Spleen (tissue), 11 donors: Measurements from ENCODE around the gene WDFY2. TPM values are rescaled to one million over a fixed set of nuclear protein-coding genes. Genes with fewer than 3 reads are reported as not detected.

Experiments used
- DNase-seq: peaks from one replicate; pipeline ENCODE4 v3.0.0-alpha.2; 2020
- H3K27ac ChIP-seq, 8 donors: fragments of 200-600 bp; sonication (generic) in 7 of 8; 1 replicate in 4 of 8; 2 replicates in 4 of 8; pipeline versions ENCODE4 v1.5.0 to v1.8.0; 2016 to 2021; ENCODE audit warnings: inconsistent platforms in 4 of 8, mild to moderate bottlenecking in 4 of 8, moderate library complexity in 1 of 8
- H3K27me3 ChIP-seq, 7 donors: fragments of 200-600 bp; sonication (generic) in 6 of 7; replicated peaks in 1 of 7; 1 replicate in 4 of 7; 2 replicates in 3 of 7; pipeline versions ENCODE4 v1.5.0 to v1.8.0; 2016 to 2021; ENCODE audit warnings: inconsistent platforms in 3 of 7, mild to moderate bottlenecking in 1 of 7
- H3K36me3 ChIP-seq, 6 donors: fragments of 200-600 bp; sonication (generic) in 5 of 6; 1 replicate in 4 of 6; 2 replicates in 2 of 6; pipeline versions ENCODE4 v1.5.0 to v1.8.0; 2016 to 2021; ENCODE audit warnings: inconsistent platforms in 2 of 6
- H3K4me1 ChIP-seq, 6 donors: fragments of 200-600 bp; sonication (generic) in 5 of 6; 1 replicate in 3 of 6; 2 replicates in 3 of 6; pipeline versions ENCODE4 v1.5.0 to v1.8.0; 2016 to 2021; ENCODE audit warnings: inconsistent platforms in 3 of 6
- H3K4me3 ChIP-seq, 8 donors: fragments of 200-600 bp; sonication (generic) in 7 of 8; 1 replicate in 4 of 8; 2 replicates in 4 of 8; pipeline versions ENCODE4 v1.5.0 to v1.8.0; 2016 to 2021; ENCODE audit warnings: inconsistent platforms in 4 of 8, mild to moderate bottlenecking in 4 of 8, moderate library complexity in 2 of 8
- H3K9me3 ChIP-seq, 8 donors: fragments of 200-600 bp; sonication (generic) in 7 of 8; 1 replicate in 4 of 8; 2 replicates in 4 of 8; pipeline versions ENCODE4 v1.5.0 to v1.8.0; 2016 to 2021; ENCODE audit warnings: inconsistent platforms in 4 of 8
- POLR2A ChIP-seq, 3 donors: fragments of 450-650 bp; IDR thresholded peaks; one replicate each; pipeline ENCODE4 v1.5.1; 2017; ENCODE audit warnings: antibody characterized with exemption in 3 of 3, mild to moderate bottlenecking in 1 of 3
- POLR2AphosphoS5 ChIP-seq, 3 donors: sonication (generic); formaldehyde crosslinking; IDR thresholded peaks; one replicate each; pipeline ENCODE4 v1.5.1; 2017; ENCODE audit warnings: antibody characterized with exemption in 3 of 3
- WGBS, 5 donors: extraction: QIAGEN DNeasy Blood & Tissue Kit in 3 of 5; methylation state at CpG; one replicate each; pipeline versions ENCODE4 v1.1.5 to v1.1.7; 2013 to 2018; 5-methylcytosine and 5-hydroxymethylcytosine counted together
- intact Hi-C: fragments of 100-400 bp; cut with DNase I; formaldehyde crosslinking; loops from one replicate; pipeline ENCODE4 v1.15.0; 2023; ENCODE audit warnings: low total_unique reads
- polyA plus RNA-seq, 3 donors: library from polyadenylated mRNA; stranded (reverse); fragments of 200-250 nt; gene quantifications; one replicate each; pipeline ENCODE4 v1.2.1, GENCODE V29; 2013
- total RNA-seq, 7 donors: library from RNA; depleted of rRNA in 3 of 7; stranded (reverse); fragments of >200 nt in 3 of 7; fragmentation: NEBNext Ultra II Directional in 4 of 7; extraction: Animal tissue kit (Norgen Biotek cat#: 25700) in 4 of 7; gene quantifications; one replicate each; pipeline versions ENCODE4 v1.1.0 to v1.2.1, GENCODE V29; 2016 to 2021
- TF ChIP-seq, protein P1 (sequence below), 11 experiments: fragments of 200-600 bp in 7 of 11; fragments of 450-650 bp in 4 of 11; sonication (generic) in 4 of 11; IDR thresholded peaks in 8 of 11; conservative IDR thresholded peaks in 3 of 11; 1 replicate in 7 of 11; 2 replicates in 4 of 11; pipeline versions ENCODE4 v1.4.0 to v1.8.0; 2016 to 2021; ENCODE audit warnings: antibody characterized with exemption in 11 of 11, inconsistent platforms in 4 of 11, mild to moderate bottlenecking in 1 of 11
- donor health status: healthy with polysubstance abuse.
- donor health status: DM: no; HTN: no; CAD: no; lungs with moderate emphysema.
- donor health status: DM: no; HTN: no; CAD: no.
- donor health status: Bipolar disorder and iron deficiency.
- donor health status: healthy.
- donor health status: DM: no; HTN: no; CAD: no.
- donor health status: DM: yes; HTN: yes; CAD: no.

WDFY2 gene
- total and polyA plus RNA-seq, 10 donors, result 3.0 to 32.2 (median 24.9) TPM

DNA sequence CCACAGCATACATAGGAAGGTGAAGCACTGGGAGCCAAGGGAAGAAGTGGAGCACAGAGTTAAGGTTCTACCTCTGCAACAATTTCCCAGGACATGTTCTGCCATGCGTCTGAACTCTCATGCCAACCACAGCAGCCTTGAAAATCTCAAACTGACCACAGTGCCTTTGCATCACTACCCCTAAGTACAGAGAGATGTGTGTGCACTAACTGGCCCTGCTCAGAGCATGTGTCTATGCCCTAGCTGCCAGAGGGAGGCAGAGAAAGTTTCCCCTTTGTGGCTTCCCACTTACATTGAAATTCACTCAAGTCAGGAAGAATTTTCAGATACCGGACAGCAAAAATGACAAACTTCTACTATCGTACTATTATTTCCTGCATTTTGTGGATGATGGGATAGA lies 26.8 kb upstream of the WDFY2 start:
- WGBS, 5 donors, result 67 to 92% (median 79%) methylated on average over 3 of the region's 3 CpGs
- no peaks in the 10 kb centered on the region for H3K27me3 ChIP-seq
- DNase-seq, result no peak
- intact Hi-C loops, result no loop called here
- peaks cover 0 to 33% (median 11%) of the 10 kb centered on the region in 6 donors for H3K4me1 ChIP-seq
- H3K36me3 ChIP-seq, result no peaks in the 10 kb centered on the region
- no peak overlapping the region for H3K4me3 ChIP-seq
- H3K9me3 ChIP-seq, result no peaks in the 10 kb centered on the region
- TF ChIP-seq, protein P1, sequence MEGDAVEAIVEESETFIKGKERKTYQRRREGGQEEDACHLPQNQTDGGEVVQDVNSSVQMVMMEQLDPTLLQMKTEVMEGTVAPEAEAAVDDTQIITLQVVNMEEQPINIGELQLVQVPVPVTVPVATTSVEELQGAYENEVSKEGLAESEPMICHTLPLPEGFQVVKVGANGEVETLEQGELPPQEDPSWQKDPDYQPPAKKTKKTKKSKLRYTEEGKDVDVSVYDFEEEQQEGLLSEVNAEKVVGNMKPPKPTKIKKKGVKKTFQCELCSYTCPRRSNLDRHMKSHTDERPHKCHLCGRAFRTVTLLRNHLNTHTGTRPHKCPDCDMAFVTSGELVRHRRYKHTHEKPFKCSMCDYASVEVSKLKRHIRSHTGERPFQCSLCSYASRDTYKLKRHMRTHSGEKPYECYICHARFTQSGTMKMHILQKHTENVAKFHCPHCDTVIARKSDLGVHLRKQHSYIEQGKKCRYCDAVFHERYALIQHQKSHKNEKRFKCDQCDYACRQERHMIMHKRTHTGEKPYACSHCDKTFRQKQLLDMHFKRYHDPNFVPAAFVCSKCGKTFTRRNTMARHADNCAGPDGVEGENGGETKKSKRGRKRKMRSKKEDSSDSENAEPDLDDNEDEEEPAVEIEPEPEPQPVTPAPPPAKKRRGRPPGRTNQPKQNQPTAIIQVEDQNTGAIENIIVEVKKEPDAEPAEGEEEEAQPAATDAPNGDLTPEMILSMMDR (IDR thresholded peaks at IDR 0.05 in 8 of 11, conservative IDR thresholded peaks at IDR 0.05 in 3 of 11), result no peak
- TF ChIP-seq POLR2AphosphoS5 (IDR thresholded peaks at IDR 0.05) (no peak), POLR2A (IDR thresholded peaks at IDR 0.05) (no peak)
- no peak overlapping the region for H3K27ac ChIP-seq

DNA sequence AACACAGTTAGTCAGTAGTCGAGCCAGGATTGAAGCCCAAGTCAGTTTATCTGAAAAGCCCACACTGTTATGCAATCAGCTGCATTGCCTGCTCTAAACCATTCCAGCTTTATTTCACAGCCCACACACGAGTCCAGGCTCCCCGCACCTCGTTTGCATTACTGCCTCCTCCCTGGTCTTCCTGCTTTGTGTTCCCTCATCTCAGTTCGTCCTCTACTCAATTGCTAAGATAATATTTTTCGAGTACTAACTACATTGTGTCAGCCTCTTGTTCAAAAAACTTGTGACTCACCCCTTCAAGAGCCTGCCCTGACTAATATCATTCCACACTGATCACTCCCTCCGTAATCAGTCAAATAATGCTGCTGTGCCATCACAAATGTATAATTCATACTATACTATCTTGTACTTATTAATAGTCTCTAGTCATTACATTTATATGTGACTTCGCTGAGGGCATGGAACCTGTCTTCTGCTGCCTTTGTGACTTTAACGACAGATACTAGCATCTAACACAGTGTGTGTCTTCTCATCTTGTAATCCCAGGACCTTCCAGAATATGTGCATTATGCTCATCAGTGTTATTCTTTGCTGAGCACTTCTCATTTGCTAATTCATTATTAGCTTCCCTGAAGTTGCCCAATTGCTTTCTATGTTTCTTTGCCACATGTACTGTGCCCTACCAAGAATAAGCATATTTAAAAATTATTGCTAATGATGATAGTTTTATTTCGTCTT lies 26.2 kb upstream of the WDFY2 start:
- Histone ChIP-seq H3K4me3 (no peak overlapping the region), H3K9me3 (no peaks in the 10 kb centered on the region), H3K27me3 (no peaks in the 10 kb centered on the region), H3K27ac (no peak overlapping the region), H3K4me1 (peaks cover 0 to 36% (median 11%) of the 10 kb centered on the region in 6 donors), H3K36me3 (no peaks in the 10 kb centered on the region)
- 55 to 80% (median 60%) methylated on average over 10 of the region's 10 CpGs for WGBS, 5 donors
- no peak for DNase-seq
- TF ChIP-seq, protein P1 (IDR thresholded peaks at IDR 0.05 in 8 of 11, conservative IDR thresholded peaks at IDR 0.05 in 3 of 11), result no peak
- TF ChIP-seq POLR2AphosphoS5 (IDR thresholded peaks at IDR 0.05), result no peak
- no peak for TF ChIP-seq POLR2A (IDR thresholded peaks at IDR 0.05)
- intact Hi-C loops, result no loop called here

DNA sequence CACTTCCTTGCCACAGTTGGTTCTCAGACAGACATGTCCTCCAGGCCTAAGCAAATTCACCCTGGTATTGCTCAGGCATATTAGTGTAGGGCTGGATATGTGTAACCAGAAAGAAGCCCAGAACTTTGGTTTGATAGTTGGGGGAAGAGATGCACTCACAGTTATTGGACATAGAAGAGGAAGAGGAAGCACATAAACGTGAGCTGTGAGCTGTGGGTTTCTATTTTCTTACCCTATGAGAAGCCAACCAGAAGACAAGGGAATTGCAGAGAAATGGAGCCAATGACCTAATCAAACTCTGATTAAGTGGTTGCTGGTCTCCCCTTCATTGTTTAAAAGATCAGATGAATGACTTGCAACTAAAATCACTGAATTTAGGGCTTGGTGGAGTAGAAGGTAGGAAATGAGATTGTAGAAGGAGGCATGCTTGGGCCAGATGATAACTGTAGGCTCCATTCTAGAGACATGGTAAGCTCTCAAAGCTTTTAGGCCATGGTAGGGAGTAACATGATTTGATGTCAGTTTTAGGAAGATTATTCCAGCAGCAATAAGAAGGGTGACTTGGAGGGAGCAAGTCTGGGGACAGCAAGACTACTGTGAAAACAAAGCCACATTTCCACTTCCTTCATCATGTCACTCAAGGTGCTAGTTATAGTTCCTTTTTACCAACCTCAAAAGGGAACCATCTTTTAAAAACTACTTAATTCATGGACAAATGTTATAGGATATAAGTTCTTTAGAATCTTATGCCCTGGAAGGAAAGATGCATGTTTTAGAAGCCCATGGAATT lies 24.1 kb upstream of the WDFY2 start:
- Histone ChIP-seq H3K4me3 (no peak overlapping the region), H3K36me3 (no peaks in the 10 kb centered on the region), H3K9me3 (no peaks in the 10 kb centered on the region), H3K27ac (peak overlapping the region in 3 of 8 donors; percentile 32 to 37 (median 34)), H3K27me3 (no peaks in the 10 kb centered on the region), H3K4me1 (peaks cover 0 to 36% (median 11%) of the 10 kb centered on the region in 6 donors)
- no peak for DNase-seq
- TF ChIP-seq, protein P1 (IDR thresholded peaks at IDR 0.05 in 8 of 11, conservative IDR thresholded peaks at IDR 0.05 in 3 of 11), result no peak
- TF ChIP-seq POLR2AphosphoS5 (IDR thresholded peaks at IDR 0.05), result no peak
- TF ChIP-seq POLR2A (IDR thresholded peaks at IDR 0.05), result no peak
- WGBS, 5 donors, result 13 to 31% (median 22%) methylated on average over 1 of the region's 1 CpG
- intact Hi-C loops, result no loop called here
